ENCODE measurements around the gene LMAN2. TPM values are rescaled to one million over a fixed set of nuclear protein-coding genes. Genes with fewer than 3 reads are reported as not detected.

LMAN2 gene
- total RNA-seq, 4 donors from 2014 or later: 144 to 179 (median 154) TPM

DNA sequence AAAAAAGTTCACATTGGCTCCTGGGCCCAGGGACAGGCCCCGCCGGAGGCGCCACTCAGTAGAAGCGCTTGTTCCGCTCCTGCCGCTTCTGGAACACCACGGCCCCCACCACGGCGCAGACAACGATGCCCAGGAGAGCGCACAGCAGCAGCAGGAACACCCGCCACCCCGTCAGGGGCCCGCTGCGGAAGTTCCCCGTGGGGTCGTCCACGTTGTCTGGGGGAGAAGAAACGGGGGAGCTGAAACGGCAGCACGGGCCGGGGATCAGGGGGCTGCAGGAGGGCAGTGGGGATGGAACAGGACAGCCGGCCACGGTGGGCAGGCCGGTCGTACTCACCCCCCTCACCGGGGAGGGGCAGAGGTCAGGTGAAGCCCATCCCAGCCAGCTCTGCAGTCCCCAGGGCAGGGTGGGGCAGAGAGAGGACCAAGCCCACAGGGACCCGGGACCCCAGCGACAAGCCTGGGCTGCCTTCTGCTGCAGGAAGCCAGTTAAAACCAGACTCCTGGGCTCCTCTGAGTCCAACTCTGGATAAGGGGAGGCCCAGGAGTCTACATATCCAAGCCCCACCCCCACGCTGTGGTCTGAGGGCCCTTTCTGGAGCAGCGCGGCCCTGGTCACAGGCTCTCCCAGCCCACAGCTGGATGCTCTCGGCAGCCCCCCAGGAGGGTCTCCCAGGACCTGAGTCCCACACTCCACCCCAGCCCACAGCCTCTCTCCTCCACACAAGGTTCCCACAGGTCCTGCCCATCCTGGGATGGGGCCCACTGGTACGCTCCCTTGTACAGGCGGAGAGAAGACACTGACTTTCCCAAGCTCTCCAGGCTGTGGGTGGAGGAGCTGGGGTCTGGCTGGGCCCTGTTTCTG lies 19.2 kb downstream of the LMAN2 start:
- H3K27me3 ChIP-seq: no peaks in the 10 kb centered on the region
- no peaks in the 10 kb centered on the region for H3K9me3 ChIP-seq
- H3K36me3 ChIP-seq: peaks cover 6 to 92% (median 32%) of the 10 kb centered on the region in 3 donors
- no peak for DNase-seq (ENCODE audit: low spot score in 2 of 2)
- 85% methylated on average over 29 to 35 of the region's 35 CpGs for WGBS, 2 donors
- no peak overlapping the region for H3K27ac ChIP-seq
- H3K4me3 ChIP-seq: no peak overlapping the region
- TF ChIP-seq, protein P1, sequence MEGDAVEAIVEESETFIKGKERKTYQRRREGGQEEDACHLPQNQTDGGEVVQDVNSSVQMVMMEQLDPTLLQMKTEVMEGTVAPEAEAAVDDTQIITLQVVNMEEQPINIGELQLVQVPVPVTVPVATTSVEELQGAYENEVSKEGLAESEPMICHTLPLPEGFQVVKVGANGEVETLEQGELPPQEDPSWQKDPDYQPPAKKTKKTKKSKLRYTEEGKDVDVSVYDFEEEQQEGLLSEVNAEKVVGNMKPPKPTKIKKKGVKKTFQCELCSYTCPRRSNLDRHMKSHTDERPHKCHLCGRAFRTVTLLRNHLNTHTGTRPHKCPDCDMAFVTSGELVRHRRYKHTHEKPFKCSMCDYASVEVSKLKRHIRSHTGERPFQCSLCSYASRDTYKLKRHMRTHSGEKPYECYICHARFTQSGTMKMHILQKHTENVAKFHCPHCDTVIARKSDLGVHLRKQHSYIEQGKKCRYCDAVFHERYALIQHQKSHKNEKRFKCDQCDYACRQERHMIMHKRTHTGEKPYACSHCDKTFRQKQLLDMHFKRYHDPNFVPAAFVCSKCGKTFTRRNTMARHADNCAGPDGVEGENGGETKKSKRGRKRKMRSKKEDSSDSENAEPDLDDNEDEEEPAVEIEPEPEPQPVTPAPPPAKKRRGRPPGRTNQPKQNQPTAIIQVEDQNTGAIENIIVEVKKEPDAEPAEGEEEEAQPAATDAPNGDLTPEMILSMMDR (IDR thresholded peaks at IDR 0.05): no peak
- TF ChIP-seq POLR2A (IDR thresholded peaks at IDR 0.05) (no peak), EP300 (IDR thresholded peaks at IDR 0.05) (no peak)
- H3K4me1 ChIP-seq: no peaks in the 10 kb centered on the region

DNA sequence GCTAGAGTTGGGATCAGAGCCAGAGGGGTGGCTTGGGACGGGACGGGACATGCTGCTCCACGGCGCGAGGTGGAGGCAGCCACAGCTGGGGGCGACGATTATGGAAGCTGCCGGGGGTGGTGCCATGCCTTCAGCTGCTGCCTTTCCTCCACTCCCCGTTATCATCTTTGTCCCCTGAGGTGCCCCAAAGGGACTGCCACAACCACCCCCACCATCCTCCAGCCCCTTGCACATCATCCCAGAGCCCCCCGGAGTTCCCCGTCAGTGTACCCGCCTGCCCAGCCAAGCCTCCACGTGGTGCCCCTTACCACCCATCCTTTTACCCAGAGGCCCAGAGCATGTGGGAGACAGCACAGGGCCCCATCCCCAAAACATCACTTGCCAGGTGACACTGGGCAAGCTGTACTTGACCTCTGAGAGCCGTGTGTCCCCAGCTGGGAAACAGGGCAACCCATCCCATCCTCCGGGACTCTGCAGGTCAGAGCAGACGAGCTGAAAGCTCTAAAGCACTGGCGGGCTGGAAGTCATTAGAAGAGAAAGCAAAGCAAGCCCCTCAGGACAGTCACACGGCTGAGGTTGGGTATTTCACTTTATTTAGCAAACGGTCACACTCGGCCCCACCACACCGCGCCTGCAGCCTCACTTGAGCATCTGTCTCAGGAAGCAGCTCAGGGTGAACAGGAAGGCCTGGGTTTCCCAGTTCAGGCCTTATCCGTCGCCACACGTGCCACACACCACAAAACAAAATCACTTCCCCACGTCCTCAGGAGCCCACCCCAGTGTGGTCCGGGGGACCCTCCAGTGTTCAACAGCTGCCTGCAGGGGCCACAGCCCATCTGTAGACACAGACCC lies 20.3 kb downstream of the LMAN2 start:
- Histone ChIP-seq H3K4me1 (no peaks in the 10 kb centered on the region), H3K9me3 (no peaks in the 10 kb centered on the region), H3K36me3 (peaks cover 6 to 83% (median 24%) of the 10 kb centered on the region in 3 donors), H3K4me3 (no peak overlapping the region), H3K27ac (no peak overlapping the region), H3K27me3 (no peaks in the 10 kb centered on the region)
- TF ChIP-seq, protein P1 (IDR thresholded peaks at IDR 0.05): no peak
- TF ChIP-seq POLR2A (IDR thresholded peaks at IDR 0.05) (no peak), EP300 (IDR thresholded peaks at IDR 0.05) (no peak)
- 79 to 82% methylated on average over 27 of the region's 27 CpGs for WGBS, 2 donors
- DNase-seq (ENCODE audit: low spot score in 2 of 2): no peak

DNA sequence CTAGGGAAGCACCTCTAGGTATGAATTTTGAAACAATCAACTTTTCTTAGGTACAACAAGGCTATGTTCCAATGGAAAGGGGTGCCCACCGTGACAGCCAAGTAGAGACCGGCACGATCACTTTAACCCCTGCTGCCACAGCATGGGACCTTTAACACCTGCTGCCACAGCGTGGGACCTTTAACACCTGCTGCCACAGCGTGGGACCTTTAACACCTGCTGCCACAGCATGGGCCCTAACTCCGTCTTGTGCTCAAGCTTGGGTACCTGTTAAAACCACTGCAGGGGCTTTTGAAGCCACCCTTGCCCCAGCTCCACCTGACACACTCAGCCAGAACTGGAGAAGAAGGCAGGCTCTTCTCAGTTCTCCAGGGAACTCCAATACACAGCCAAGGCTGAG lies 21.6 kb downstream of the LMAN2 start:
- no peak for DNase-seq (ENCODE audit: low spot score in 2 of 2)
- Histone ChIP-seq H3K9me3 (no peaks in the 10 kb centered on the region), H3K27ac (no peak overlapping the region), H3K4me3 (no peak overlapping the region), H3K27me3 (no peaks in the 10 kb centered on the region), H3K4me1 (no peaks in the 10 kb centered on the region), H3K36me3 (peaks cover 6 to 75% (median 18%) of the 10 kb centered on the region in 3 donors)
- 90 to 95% methylated on average over 3 to 6 of the region's 6 CpGs for WGBS, 2 donors
- TF ChIP-seq, protein P1 (IDR thresholded peaks at IDR 0.05): no peak
- TF ChIP-seq POLR2A (IDR thresholded peaks at IDR 0.05): no peak
- TF ChIP-seq EP300 (IDR thresholded peaks at IDR 0.05): no peak

- DNase-seq (ENCODE audit: low spot score in 2 of 2): no peak
- H3K9me3 ChIP-seq: no peaks in the 10 kb centered on the region
- no peak overlapping the region for H3K4me3 ChIP-seq
- H3K36me3 ChIP-seq: peaks cover 3 to 69% (median 15%) of the 10 kb centered on the region in 3 donors
- WGBS, 2 donors: 88 to 93% methylated on average over 19 of the region's 19 CpGs
- H3K4me1 ChIP-seq: no peaks in the 10 kb centered on the region
- no peaks in the 10 kb centered on the region for H3K27me3 ChIP-seq
- peak overlapping the region in 1 of 4 donors; percentile 15 for H3K27ac ChIP-seq
- TF ChIP-seq POLR2A (IDR thresholded peaks at IDR 0.05) (no peak), EP300 (IDR thresholded peaks at IDR 0.05) (no peak)
- TF ChIP-seq, protein P1 (IDR thresholded peaks at IDR 0.05): no peak
Observed at GRCh38 chr5:177328545-177329231, 22.8 kb downstream of the LMAN2 start.

Measured in tibial nerve (tissue), 4 donors.